ENCODE measurements around the gene CTNNA1. TPM values are rescaled to one million over a fixed set of nuclear protein-coding genes. Genes with fewer than 3 reads are reported as not detected.

The CTNNA1 gene
- total RNA-seq, 4 donors from 2014 or later, result 92.6 to 164 (median 114) TPM

DNA sequence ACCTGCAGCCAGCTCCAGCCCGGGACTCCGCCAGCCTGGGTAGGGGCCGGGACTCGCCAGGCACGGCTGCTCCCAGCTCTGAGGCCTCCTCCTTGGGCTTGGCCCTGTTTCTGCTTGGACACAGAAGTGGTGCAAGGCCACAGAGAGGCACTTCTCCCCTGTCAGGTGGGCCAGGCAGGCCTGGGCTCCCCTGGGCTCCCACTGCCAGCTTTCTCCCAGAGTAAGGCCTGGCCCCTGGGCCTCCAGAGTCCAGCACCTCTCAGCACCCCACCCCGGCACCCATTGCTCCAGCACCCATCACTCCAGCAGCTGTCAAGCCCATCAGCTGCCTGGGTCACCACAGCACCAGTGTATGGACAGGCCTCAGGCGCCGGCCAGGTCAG, 193.0 kb downstream of the CTNNA1 start:
- in situ Hi-C loops (cut with MboI; ENCODE audit: low sequenced_read_pairs in 4 of 4), result no loop called here
- Histone ChIP-seq H3K36me3 (peaks cover 0 to 11% of the 10 kb centered on the region in 2 donors), H3K27ac (no peak overlapping the region), H3K27me3 (no peaks in the 10 kb centered on the region), H3K9me3 (no peaks in the 10 kb centered on the region), H3K4me1 (peaks cover 0 to 13% of the 10 kb centered on the region in 2 donors), H3K4me3 (no peak overlapping the region)
- intact Hi-C loops (cut with DNase I; ENCODE audit: low total_unique reads), result no loop called here
- ATAC-seq (no peak), DNase-seq (no peak)
- TF ChIP-seq POLR2A (IDR thresholded peaks at IDR 0.05) (no peak), CTCF (IDR thresholded peaks at IDR 0.05 in 4 of 5, conservative IDR thresholded peaks at IDR 0.05 in 1 of 5) (no peak)

GRCh38 chr5:138946831-138947560, 193.8 kb downstream of the CTNNA1 start:
- Histone ChIP-seq H3K27ac (no peak overlapping the region), H3K27me3 (no peaks in the 10 kb centered on the region), H3K9me3 (no peaks in the 10 kb centered on the region), H3K36me3 (peaks cover 0 to 11% of the 10 kb centered on the region in 2 donors), H3K4me1 (peaks cover 8 to 20% of the 10 kb centered on the region in 2 donors), H3K4me3 (no peak overlapping the region)
- TF ChIP-seq POLR2A (IDR thresholded peaks at IDR 0.05) (no peak), CTCF (IDR thresholded peaks at IDR 0.05 in 4 of 5, conservative IDR thresholded peaks at IDR 0.05 in 1 of 5) (no peak)
- in situ Hi-C loops (cut with MboI; ENCODE audit: low sequenced_read_pairs in 4 of 4) (no loop called here), intact Hi-C loops (cut with DNase I; ENCODE audit: low total_unique reads) (no loop called here)
- ATAC-seq (no peak), DNase-seq (no peak)

- H3K9me3 ChIP-seq, result no peaks in the 10 kb centered on the region
- H3K4me3 ChIP-seq, result no peak overlapping the region
- H3K27me3 ChIP-seq, result no peaks in the 10 kb centered on the region
- ATAC-seq (no peak), DNase-seq (no peak)
- in situ Hi-C loops (cut with MboI; ENCODE audit: low sequenced_read_pairs in 4 of 4), result no loop called here
- TF ChIP-seq CTCF (IDR thresholded peaks at IDR 0.05 in 4 of 5, conservative IDR thresholded peaks at IDR 0.05 in 1 of 5), result no peak
- TF ChIP-seq POLR2A (IDR thresholded peaks at IDR 0.05), result no peak
- no peak overlapping the region for H3K27ac ChIP-seq
- H3K4me1 ChIP-seq, result peaks cover 15 to 28% of the 10 kb centered on the region in 2 donors
- intact Hi-C loops (cut with DNase I; ENCODE audit: low total_unique reads), result no loop called here
- peaks cover 0 to 11% of the 10 kb centered on the region in 2 donors for H3K36me3 ChIP-seq
These were observed 194.6 kb downstream of the CTNNA1 start for GRCh38 chr5:138947780-138948179.

- in situ Hi-C loops (cut with MboI; ENCODE audit: low sequenced_read_pairs in 4 of 4), result no loop called here
- H3K27ac ChIP-seq, result no peak overlapping the region
- H3K27me3 ChIP-seq, result no peaks in the 10 kb centered on the region
- ATAC-seq, result no peak
- intact Hi-C loops (cut with DNase I; ENCODE audit: low total_unique reads), result no loop called here
- no peak for DNase-seq
- peaks cover 0 to 11% of the 10 kb centered on the region in 2 donors for H3K36me3 ChIP-seq
- TF ChIP-seq POLR2A (IDR thresholded peaks at IDR 0.05), result no peak
- no peak for TF ChIP-seq CTCF (IDR thresholded peaks at IDR 0.05 in 4 of 5, conservative IDR thresholded peaks at IDR 0.05 in 1 of 5)
- no peak overlapping the region for H3K4me3 ChIP-seq
- H3K4me1 ChIP-seq, result peaks cover 24 to 37% of the 10 kb centered on the region in 2 donors
- no peaks in the 10 kb centered on the region for H3K9me3 ChIP-seq
These were observed 195.4 kb downstream of the CTNNA1 start for GRCh38 chr5:138948471-138949222.
